ENCODE measurements around the gene GSTM5.
"Not testable (repeated sequence)": the region's sequence is repeated elsewhere in the genome, so short reads cannot be mapped to it uniquely, and the experiment has no call there.

The GSTM5 gene

DNA sequence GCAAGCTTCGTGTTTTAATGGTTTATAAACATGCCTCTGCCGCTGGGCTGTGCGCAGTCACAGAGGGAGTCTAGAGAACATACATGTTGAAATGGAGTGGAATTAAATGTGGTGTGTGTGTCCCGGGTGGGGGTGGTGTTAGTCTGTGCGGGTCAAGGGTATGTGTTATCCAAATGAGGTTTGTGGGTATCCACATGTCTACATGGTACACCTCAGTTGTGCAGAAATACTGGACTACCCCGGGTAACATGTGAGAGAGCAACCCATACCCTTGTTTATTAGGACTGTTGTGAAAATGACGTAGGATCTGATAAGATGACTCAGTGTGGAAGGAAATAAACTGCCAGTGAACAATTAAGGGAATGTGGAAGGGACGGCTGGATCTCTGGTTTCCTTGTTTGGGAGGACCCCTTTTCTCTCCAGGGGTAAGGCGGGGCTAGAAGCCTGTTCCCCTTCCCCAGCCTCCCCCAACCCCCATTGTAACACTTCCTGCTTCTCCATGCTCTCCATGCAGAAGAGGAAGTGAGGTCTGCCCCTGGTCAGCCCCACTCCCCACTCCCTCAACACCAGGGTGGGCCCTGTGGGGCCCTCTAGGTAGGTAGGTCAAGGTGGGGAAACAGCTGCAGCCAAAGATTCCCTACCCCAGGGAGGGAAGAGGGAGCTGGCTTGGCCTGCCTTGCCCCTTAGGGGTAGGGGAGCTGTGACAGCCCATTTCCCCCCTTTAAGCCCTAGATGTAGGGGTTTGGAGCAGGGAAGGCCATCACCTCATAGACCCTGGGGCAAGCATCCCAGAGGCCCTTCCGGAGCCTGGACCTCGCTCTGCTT, 51.0 kb downstream of the GSTM5 start:
- FAIRE-seq, result no peak

DNA sequence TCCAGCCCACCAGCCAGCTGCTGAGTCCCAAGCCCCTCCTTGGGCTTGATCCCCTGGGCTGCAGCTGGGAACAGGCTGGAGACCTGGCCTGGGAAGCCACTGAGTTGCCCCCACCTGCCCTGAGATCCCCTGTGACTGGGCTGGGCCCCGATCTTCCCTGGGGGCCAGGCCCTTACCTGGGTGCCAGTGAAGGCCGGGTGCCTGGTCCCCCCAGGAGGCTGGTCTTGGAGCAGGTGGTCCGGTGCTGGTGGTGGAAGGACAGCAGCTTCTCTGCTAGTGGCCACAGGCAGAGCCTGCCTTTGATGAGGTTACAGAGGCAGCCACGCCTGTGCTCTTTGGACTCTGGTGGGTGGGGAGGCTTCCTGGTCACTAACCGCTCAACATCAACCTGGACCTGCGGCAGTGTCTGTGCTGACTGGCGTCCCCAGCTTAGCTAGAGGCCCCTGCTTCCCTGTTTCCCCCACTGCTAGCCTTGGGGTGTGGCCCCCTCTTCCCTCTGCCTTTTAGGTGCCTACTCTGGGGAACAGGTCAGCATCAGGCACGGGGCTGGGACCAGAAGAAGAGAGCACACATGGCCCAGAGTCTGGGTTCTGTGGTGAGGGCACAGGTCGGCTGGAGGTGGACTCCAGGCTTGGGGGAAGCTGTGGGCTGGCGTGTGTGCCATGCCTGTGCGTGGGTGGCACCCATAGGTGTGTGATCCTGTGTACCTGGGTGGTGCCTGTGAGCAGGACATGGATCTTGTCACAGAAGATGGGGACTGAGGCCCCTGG, 51.8 kb downstream of the GSTM5 start, which contains the start of gene EPS8L3:
TSS of gene EPS8L3 (minus strand) at position 278 of the 770 bp plus-strand sequence. CDS start 2,174 bp downstream, outside the sequence.
- no peak for FAIRE-seq

DNA sequence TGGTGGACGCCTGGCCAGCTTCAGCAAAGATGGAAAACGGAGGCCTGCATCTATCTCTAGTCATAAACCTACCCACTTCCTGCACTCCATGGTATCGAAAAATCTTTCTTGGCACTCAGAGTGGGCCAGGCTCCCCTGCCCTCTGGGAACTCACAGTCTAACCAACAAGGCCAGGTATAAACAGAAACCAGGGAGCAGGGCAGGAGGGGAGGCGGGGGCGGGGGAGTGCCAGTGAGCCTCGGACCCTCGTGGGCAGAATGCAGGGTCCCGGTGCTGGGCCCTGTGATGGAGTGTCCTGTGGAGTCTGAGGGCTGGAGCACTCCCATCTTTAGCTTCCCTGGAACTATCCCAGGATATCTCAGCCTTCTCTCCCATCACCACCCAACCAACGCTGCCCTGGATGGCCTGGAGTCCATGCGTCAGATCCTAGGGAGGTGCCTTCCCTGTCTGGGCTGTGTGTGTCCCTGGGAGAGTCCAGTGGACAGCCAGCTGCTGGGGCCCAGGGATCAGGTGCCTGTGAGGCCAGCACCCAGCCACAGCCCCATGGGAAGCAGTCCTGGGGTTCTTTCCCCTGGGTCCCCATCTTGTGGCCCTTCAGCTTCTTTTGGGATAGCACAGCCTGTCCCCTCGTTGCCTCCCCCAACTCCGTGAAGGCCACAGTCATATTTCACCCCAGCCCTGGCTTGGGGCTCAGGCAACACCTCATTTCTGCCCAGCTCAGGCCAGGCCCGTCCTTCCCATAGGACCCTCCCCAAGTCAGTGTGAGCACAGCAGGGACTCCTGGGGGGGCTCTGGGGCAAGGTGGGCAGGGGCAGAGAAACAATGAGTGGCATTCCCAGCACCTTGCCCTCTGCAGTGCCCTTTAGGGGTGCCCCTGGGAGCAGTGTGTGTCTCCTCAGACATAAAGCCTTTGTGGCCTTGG, 52.8 kb downstream of the GSTM5 start:
- no peak for FAIRE-seq

DNA sequence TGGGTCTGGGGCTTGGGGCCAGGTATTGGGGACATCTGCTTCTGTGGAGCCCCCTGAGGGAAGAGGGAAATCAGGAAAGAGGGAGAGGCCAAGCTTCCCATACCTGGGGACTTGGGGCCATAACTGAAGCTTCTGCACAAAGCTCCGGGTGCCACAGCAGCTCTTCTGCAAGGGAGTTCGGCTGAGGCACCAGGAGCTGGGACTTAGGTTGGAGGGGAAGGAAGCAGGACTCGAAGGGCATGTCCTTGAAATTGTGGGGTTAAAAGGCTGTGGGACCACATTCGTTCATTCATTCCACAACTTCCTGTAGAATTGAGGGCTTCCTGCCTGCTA, 53.4 kb downstream of the GSTM5 start:
- FAIRE-seq, result no peak

DNA sequence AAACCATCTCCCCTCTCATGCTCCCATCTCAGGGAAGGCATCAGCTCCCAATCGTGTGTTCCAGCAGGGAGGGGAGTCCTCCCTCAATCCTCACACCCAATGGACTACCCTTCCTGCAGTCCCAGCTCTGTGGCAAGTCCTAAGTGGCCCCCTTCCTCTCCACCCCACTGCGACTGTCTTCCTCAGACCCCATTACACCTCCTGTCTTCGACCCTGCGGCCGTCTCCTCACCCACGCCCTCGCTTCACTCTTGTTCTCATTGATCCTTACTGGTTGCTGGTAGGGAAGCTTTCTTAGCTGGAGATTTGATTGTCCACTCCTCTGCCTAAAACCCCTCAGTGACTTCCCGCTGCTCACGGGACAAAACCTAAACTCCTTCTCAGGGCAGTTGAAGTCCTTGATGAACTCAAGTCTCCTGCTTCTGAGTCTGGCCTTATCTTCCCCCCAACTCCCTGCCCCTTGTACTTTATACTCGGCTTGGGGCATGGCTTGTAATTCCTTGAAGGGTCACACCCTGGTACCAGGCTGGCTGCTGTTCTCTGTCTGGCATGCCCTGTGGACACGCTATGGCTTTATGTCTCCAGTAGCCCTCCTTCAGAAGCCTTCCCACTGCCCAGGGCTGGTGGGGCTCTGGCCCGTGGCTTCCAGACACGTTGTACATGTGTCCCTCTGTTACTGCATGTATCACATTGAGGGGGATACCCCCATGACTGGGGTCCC, 54.0 kb downstream of the GSTM5 start:
- FAIRE-seq, result no peak

DNA sequence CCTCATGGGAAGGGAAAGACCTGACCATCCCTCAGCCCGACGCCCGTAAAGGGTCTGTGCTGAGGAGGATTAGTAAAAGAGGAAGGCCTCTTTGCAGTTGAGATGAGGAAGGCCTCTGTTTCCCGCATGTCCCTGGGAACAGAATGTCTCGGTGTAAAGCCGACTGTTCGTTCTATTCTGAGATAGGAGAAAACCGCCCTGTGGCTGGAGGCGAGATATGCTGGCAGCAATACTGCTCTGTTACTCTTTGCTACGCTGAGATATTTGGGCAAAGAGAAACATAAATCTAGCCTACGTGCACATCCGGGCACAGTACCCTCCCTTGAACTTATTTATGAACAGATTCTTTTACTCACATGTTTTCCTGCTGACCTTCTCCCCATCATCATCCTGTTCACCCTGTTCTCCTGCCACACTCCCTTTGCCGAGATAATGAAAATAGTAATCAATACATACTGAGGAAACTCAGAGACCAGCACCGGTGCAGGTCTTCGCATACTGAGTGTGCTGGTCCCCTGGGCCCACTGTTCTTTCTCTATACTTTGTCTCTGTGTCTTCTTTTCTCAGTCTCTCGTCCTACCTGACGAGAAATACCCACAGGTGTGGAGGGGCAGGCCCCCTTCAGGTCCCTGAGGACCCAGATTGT, 55.1 kb downstream of the GSTM5 start:
- FAIRE-seq, result not testable (repeated sequence)
